Tibial nerve (tissue), 3 donors: ENCODE data around the gene CDKN2B-AS1.

Experiments
- EP300 ChIP-seq, 2 donors: sonication (generic); formaldehyde crosslinking; IDR thresholded peaks; one replicate each; pipeline ENCODE4 v1.6.1; 2017; ENCODE audit warnings: antibody characterized with exemption in 2 of 2, mild to moderate bottlenecking in 1 of 2
- POLR2A ChIP-seq, 2 donors: fragments of 450-650 bp; IDR thresholded peaks; one replicate each; pipeline ENCODE4 v1.6.1; 2017; ENCODE audit warnings: antibody characterized with exemption in 2 of 2, mild to moderate bottlenecking in 2 of 2, moderate library complexity in 2 of 2

DNA sequence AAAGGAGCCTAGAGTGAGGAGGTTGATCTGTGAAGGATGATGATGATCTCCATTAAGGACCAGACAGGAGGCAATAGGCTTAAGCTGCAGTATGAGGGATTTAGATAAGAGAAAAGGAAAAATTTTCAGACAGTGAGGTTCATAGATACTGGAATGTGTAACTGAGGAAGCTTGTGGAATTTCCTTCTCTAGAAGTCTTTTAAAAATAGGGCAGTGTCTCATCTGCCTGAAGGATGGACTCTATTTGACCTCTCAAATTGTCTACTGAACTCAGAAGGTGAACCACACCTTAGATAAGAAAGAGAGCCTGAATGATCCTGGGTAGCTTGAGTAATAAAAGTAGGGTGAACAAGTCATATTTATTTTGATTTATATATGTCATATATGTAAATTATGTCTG, 162.7 kb downstream of the CDKN2B-AS1 start:
- no peak for TF ChIP-seq EP300 (IDR thresholded peaks at IDR 0.05)
- no peak for TF ChIP-seq POLR2A (IDR thresholded peaks at IDR 0.05)
